GM18873 (cell line): ENCODE data around the gene RAPSN.
A peak's percentile ranks its signal among the peaks of the same experiment; 100 is the strongest.

Source experiments
- ATAC-seq: cut with Tn5 transposase; IDR thresholded peaks from one replicate; pipeline ENCODE4 v1.9.1; 2021; ENCODE audit warnings: mild to moderate bottlenecking, moderate library complexity, moderate number of reproducible peaks; ENCODE audit not compliant: unreplicated experiment, low FRiP score

The RAPSN gene

GRCh38 chr11:47410370-47411264 is 38.3 kb downstream of the RAPSN start:
- no peak for ATAC-seq

- no peak for ATAC-seq
These were observed 39.2 kb downstream of the RAPSN start for GRCh38 chr11:47409440-47410369.

- no peak for ATAC-seq
These were observed 40.1 kb downstream of the RAPSN start for GRCh38 chr11:47408598-47409439.

GRCh38 chr11:47407746-47408590 is 41.0 kb downstream of the RAPSN start, which contains the start of gene SLC39A13:
Gene SLC39A13 (plus strand): TSS chr11:47408590. CDS start chr11:47410095, 1,505 bp downstream.
- peak; percentile 76 for ATAC-seq

- ATAC-seq: no peak
These were observed 41.8 kb downstream of the RAPSN start for GRCh38 chr11:47406896-47407745.

- no peak for ATAC-seq
These were observed 45.4 kb downstream of the RAPSN start for GRCh38 chr11:47403571-47403970.

GRCh38 chr11:47403135-47403534 is 45.8 kb downstream of the RAPSN start:
- ATAC-seq: no peak

- ATAC-seq: peak; percentile 71
These were observed 48.1 kb downstream of the RAPSN start for GRCh38 chr11:47400768-47401279.

GRCh38 chr11:47399860-47400767 is 48.8 kb downstream of the RAPSN start:
- ATAC-seq: peak; percentile 25

GRCh38 chr11:47398551-47398950 is 50.4 kb downstream of the RAPSN start:
- no peak for ATAC-seq

GRCh38 chr11:47398011-47398410 is 50.9 kb downstream of the RAPSN start:
- no peak for ATAC-seq

- ATAC-seq: no peak
These were observed 53.0 kb downstream of the RAPSN start for GRCh38 chr11:47396049-47396320.

GRCh38 chr11:47395223-47396048 is 53.5 kb downstream of the RAPSN start:
- no peak for ATAC-seq

- no peak for ATAC-seq
These were observed 54.4 kb downstream of the RAPSN start for GRCh38 chr11:47394322-47395222.

- no peak for ATAC-seq
These were observed 55.0 kb downstream of the RAPSN start for GRCh38 chr11:47394050-47394321.
